HG03565 (cell line): Measurements from ENCODE around the gene IL18R1.

Experiments used
- ATAC-seq: cut with Tn5 transposase; IDR thresholded peaks from one replicate; pipeline ENCODE4 v1.9.1; 2021; ENCODE audit warnings: mild to moderate bottlenecking, moderate library complexity; ENCODE audit not compliant: unreplicated experiment

The IL18R1 gene

DNA sequence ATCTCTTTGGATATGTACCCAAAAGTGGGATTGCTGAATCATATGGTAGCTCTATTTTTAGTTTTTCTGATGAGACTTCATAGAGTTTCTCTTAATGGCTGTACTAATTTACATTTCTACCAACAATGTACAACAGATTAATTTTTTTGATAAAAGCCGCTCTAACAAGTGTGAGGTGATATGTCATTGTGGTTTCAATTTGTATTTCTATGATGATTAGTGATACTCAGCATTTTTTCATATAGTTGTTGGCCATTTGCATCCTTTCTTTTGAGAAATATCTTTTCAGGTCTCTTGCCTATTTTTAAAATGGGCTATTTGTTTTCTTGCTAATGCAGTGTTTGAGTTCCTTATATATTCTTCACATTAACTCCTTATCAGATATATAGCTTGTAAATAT is 71.7 kb downstream of the IL18R1 start:
- ATAC-seq: no peak

GRCh38 chr2:102428573-102428972 is 73.0 kb downstream of the IL18R1 start:
- no peak for ATAC-seq

GRCh38 chr2:102432386-102432785 is 76.8 kb downstream of the IL18R1 start:
- ATAC-seq: no peak

GRCh38 chr2:102433973-102434654 is 78.5 kb downstream of the IL18R1 start:
- ATAC-seq: no peak

- ATAC-seq: no peak
Observed at GRCh38 chr2:102434655-102435381, 79.2 kb downstream of the IL18R1 start.

DNA sequence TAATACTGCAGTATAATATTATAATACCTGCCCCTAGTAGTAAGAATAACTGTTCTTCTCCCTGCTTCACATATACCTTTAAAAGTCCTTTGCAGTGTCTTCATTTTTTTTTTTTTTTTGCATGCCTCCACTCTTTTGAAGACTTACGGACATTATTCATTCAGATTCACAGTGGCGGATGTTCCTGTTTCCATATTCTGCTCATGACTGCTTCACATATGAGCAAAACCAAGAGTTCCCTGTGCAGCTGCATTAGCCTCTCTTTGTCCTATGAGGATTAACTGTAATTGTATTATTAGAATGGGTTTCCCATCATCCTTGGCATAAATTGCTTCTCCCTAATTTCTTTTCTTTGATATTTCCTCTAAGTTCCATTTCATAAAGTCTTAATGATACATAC is 80.1 kb downstream of the IL18R1 start:
- no peak for ATAC-seq

GRCh38 chr2:102436323-102436722 is 80.7 kb downstream of the IL18R1 start:
- ATAC-seq: no peak

- no peak for ATAC-seq
Observed at GRCh38 chr2:102437122-102437521, 81.5 kb downstream of the IL18R1 start.

DNA sequence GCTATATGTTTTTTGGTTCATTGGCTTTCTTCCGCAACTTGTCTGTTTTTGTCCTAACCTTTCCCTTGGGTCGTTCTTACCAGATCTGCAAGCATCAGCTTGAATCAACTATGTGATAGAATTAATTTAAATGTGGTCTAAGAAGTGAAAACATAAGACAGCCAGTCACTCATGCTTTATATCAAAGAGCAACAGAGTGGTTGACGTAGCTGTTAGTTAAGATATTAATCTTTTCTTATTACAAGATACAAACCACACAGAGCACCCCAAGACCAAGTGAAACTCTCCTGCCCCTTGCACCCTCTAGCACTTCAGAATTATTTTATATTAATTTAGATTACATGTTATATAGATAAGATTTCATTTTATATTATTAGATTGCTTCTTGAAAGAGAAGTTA is 82.5 kb downstream of the IL18R1 start:
- ATAC-seq: no peak

GRCh38 chr2:102438578-102438977 is 83.0 kb downstream of the IL18R1 start:
- no peak for ATAC-seq

DNA sequence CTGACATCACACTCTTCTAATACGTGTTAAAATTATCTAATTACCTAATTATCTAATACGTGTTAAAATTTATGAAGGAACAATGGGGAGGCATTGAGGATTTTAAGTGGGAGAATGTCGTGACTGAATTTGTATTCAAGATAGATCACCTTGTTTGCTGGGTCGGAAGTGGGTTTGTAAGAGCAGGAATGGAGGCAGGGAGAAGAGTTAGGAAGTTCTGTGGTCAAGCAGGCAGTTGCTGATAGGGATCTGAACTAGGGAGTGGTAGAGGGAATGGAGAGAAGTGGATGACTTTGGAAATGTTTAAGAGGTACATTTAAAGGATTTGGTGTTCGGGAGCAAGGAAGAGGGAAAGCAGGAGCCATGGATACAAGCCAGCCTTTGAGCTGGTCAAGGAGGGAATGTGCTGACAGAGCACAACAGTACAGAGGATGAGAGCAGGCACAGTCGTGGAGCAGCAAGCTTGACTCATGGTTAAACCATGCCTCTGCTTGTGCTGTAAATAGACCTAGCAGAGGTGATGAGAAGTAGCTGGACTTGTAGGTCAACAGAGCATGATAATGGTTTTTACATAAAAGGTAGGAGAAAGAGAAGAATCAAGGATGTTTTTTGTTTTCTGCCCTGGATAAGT is 83.6 kb downstream of the IL18R1 start:
- ATAC-seq: no peak

DNA sequence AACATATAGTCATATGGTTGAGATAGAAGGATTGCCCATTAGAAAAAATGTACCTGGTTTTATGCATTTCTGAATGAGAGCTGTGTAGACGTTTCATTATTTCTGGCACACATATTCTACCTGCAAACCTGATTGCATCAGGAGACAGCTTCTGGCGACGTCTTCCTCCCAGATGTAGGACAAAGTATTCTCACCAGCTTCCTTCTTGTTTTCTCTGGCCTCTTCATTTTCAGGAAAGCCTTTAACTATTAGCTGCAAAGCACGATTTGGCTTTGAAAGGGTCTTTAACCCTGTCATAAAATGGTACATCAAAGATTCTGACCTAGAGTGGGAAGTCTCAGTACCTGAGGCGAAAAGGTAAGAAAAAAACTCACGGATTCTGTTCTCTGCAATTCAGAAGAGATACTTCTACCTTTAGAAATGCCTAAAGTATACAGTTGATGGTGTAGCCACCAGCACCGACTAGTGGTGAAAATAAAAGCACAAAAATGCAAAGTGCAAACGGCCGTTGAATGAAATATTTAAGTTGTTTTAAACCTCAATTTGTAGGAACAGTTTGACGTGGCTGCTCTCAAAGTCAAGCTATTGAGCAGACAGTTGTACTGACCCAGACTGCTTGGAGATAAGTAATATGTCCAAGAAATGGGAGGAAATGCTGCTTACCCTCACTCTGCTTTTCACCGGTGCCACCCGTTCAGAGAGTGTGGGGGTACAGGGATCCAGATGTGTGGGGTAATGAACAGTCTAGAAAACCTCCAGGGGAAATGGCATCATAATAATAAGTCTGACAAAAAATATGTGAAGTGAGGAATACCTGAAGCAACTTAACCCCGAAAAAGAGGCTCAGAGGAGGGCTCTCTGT is 87.6 kb downstream of the IL18R1 start:
- peak; percentile 69 for ATAC-seq

DNA sequence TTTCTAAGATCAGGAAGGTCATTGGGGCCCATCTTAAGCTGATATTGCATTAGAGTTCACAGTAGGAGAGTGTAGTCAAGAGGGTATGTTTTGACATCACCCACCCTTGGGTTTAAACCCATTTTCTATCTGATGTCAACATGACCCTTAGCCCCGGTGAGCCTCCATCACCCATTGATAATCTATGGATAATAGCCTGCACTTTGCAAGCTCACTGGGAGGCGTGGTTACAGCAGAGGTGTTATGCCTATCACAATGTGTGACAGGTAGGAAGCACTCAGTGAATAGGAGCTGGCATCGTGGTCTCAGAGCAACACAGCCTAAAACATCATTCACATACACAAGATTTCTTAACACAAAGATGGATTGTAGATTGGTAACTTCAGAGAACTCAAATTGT is 88.6 kb downstream of the IL18R1 start:
- no peak for ATAC-seq

- ATAC-seq: no peak
Observed at GRCh38 chr2:102446936-102447335, 91.3 kb downstream of the IL18R1 start.
